Measurements from ENCODE around the gene SURF1. TPM values are rescaled to one million over a fixed set of nuclear protein-coding genes. Genes with fewer than 3 reads are reported as not detected.

SURF1 gene, protein sequence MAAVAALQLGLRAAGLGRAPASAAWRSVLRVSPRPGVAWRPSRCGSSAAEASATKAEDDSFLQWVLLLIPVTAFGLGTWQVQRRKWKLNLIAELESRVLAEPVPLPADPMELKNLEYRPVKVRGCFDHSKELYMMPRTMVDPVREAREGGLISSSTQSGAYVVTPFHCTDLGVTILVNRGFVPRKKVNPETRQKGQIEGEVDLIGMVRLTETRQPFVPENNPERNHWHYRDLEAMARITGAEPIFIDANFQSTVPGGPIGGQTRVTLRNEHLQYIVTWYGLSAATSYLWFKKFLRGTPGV
- total RNA-seq (2013) = 27.9 TPM
- polyA plus RNA-seq (100 to 1,000 TPM in 1 of 3 donors, 10 to 100 TPM in 2; 60.5 to 140 (median 98.4) TPM), polyA minus RNA-seq (7.6 and 12.9 TPM in 2 replicates), total RNA-seq (1.8 to 19.5 (median 14.1) reads per million in 11 experiments)

DNA sequence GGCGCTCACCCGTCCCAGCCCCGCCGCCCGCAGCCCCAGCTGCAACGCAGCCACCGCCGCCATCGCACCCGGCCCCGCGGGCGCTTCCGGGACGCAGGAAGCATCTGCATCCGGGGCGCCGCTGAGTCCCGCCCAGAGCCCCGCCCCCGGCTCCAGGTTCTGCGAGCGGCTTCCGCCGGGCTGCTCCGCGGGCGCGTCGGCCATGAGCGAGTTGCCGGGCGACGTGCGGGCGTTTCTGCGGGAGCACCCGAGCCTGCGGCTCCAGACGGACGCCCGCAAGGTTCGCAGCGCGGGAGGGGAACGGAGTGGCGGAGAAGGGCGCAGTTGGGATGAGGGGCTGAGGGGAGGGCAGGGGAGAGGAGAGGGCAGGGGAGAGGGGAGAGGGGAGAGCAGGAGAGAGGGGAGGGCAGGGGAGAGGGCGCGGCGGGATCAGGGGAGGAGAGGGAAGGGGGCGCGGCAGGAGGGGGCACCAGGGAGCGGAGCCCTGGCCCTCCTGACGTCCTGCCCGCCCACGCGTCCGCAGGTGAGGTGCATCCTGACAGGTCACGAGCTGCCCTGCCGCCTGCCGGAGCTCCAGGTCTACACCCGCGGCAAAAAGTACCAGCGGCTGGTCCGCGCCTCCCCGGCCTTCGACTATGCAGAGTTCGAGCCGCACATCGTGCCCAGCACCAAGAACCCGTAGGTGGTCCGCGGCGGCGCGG is at the start of gene SURF1, which contains the start of gene SURF2:
Gene SURF1 (minus strand): TSS at position 97 of the 701 bp plus-strand sequence. CDS start 34 bp downstream, at position 63.
Gene SURF2 (plus strand): TSS at position 160 of the 701 bp plus-strand sequence. CDS start 43 bp downstream, at position 203.
- Histone ChIP-seq H2AFZ (ENCODE audit: insufficient read depth, low read depth, low read length, poor library complexity, severe bottlenecking) (peak within 1 kb of the TSS; percentile 89), H3K9me3 (replicated peaks in 1 of 2; ENCODE audit: control insufficient read depth in 1 of 2, insufficient read depth in 1 of 2, low read length in 2 of 2) (no peaks in the 10 kb centered on the region), H3K36me3 (replicated peaks in 1 of 2; ENCODE audit: control insufficient read depth in 1 of 2, insufficient read depth in 2 of 2, low read length in 2 of 2) (peaks cover 39 to 55% of the 10 kb centered on the region in 2 donors), H3K4me1 (ENCODE audit: control insufficient read depth in 1 of 2, insufficient read depth in 2 of 2, low read length in 2 of 2) (peaks cover 29 to 35% of the 10 kb centered on the region in 2 donors), H3K9ac (ENCODE audit: insufficient read depth, low read length, poor library complexity, severe bottlenecking) (peak within 1 kb of the TSS; percentile 71), H3K4me2 (replicated peaks; ENCODE audit: extremely low read depth, low read length, poor library complexity, severe bottlenecking) (peak within 1 kb of the TSS; percentile 91), H3K27ac (ENCODE audit: low read depth in 1 of 2, low read length in 2 of 2) (peak within 1 kb of the TSS; percentile 38 to 75), H3K27me3 (ENCODE audit: control insufficient read depth in 2 of 2, insufficient read depth in 2 of 2, low read length in 2 of 2) (no peaks in the 10 kb centered on the region), H3K4me3 (replicated peaks in 1 of 3; ENCODE audit: low read depth in 2 of 3, low read length in 3 of 3) (peak within 1 kb of the TSS; percentile 70 to 89 (median 71)), H4K20me1 (ENCODE audit: insufficient read depth, low read length) (peaks cover 54% of the 10 kb centered on the region), H3K79me2 (ENCODE audit: insufficient read depth, low read length) (peaks cover 23% of the 10 kb centered on the region)
- Mint-ChIP-seq H3K4me1 (peaks cover 42% of the 10 kb centered on the region), H3K9me3 (peaks cover 0 to 2% (median 0%) of the 10 kb centered on the region in 7 donors), H3K4me3 (peak within 1 kb of the TSS; percentile 83 to 89), H3K27me3 (ENCODE audit: low read depth in 3 of 3) (peaks cover 0 to 2% (median 2%) of the 10 kb centered on the region in 3 donors), H3K27ac (peak within 1 kb of the TSS; percentile 33 to 91 (median 86)), H3K36me3 (peaks cover 41 to 55% of the 10 kb centered on the region in 2 donors)
- WGBS (ENCODE audit: insufficient coverage) = 2% methylated on average over 70 of the region's 78 CpGs
- DNase-seq = peak; percentile 72 to 82 (median 76)
- intact Hi-C loops (cut with micrococcal nuclease) = loop anchor here in 1 of 2 donors (2.0 kb wide), 1 partner anchor 18 kb away; no protein-coding TSS in a partner anchor
- TF ChIP-seq, protein P1, sequence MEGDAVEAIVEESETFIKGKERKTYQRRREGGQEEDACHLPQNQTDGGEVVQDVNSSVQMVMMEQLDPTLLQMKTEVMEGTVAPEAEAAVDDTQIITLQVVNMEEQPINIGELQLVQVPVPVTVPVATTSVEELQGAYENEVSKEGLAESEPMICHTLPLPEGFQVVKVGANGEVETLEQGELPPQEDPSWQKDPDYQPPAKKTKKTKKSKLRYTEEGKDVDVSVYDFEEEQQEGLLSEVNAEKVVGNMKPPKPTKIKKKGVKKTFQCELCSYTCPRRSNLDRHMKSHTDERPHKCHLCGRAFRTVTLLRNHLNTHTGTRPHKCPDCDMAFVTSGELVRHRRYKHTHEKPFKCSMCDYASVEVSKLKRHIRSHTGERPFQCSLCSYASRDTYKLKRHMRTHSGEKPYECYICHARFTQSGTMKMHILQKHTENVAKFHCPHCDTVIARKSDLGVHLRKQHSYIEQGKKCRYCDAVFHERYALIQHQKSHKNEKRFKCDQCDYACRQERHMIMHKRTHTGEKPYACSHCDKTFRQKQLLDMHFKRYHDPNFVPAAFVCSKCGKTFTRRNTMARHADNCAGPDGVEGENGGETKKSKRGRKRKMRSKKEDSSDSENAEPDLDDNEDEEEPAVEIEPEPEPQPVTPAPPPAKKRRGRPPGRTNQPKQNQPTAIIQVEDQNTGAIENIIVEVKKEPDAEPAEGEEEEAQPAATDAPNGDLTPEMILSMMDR (IDR thresholded peaks at IDR 0.05) = no peak

Data from CD14-positive monocyte (primary cell).